Epithelial cell of proximal tubule (primary cell): ENCODE measurements around the gene UCN2. TPM values are rescaled to one million over a fixed set of nuclear protein-coding genes. Genes with fewer than 3 reads are reported as not detected.
"Not testable (repeated sequence)": the region's sequence is repeated elsewhere in the genome, so short reads cannot be mapped to it uniquely, and the experiment has no call there.

Experiments
- DNase-seq: peaks from one replicate; pipeline ENCODE4 v3.0.0-alpha.2; 2011; ENCODE audit warnings: low read depth
- H3K4me3 ChIP-seq: 2 replicates; pipeline ENCODE4 v1.5.1; 2011; ENCODE audit warnings: low read depth, mild to moderate bottlenecking, low read length
- total RNA-seq: library from RNA; depleted of rRNA; stranded (reverse); fragments of >200 nt; gene quantifications from 2 replicates; pipeline ENCODE4 v1.2.3, GENCODE V29; 2015
- TF ChIP-seq, protein P1 (sequence below): conservative IDR thresholded peaks from 2 replicates; pipeline ENCODE4 v1.5.1; 2012; ENCODE audit warnings: low read depth, mild to moderate bottlenecking, low read length

Gene UCN2
- total RNA-seq, 1 donor from 2014 or later = 4.8 TPM

DNA sequence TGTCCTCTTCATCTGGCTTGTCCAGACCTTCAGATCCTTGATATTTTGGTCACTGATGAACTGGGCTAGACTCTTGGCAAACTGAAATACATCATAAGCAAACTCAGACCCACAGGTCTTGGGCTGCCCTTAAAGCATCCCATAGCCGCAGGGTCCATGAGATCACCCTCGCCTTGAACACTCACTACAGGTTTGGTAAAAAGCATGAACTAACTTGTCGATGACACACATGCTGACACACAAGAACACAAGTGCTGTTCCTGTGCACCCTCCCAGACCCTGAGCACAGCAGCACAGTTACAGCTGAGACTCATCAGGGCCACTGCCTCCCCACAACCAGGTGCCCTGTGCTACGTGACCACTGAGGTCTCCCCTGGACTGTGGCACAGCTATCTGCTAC is 28.0 kb downstream of the UCN2 start:
- TF ChIP-seq, protein P1, sequence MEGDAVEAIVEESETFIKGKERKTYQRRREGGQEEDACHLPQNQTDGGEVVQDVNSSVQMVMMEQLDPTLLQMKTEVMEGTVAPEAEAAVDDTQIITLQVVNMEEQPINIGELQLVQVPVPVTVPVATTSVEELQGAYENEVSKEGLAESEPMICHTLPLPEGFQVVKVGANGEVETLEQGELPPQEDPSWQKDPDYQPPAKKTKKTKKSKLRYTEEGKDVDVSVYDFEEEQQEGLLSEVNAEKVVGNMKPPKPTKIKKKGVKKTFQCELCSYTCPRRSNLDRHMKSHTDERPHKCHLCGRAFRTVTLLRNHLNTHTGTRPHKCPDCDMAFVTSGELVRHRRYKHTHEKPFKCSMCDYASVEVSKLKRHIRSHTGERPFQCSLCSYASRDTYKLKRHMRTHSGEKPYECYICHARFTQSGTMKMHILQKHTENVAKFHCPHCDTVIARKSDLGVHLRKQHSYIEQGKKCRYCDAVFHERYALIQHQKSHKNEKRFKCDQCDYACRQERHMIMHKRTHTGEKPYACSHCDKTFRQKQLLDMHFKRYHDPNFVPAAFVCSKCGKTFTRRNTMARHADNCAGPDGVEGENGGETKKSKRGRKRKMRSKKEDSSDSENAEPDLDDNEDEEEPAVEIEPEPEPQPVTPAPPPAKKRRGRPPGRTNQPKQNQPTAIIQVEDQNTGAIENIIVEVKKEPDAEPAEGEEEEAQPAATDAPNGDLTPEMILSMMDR = no peak
- no peak overlapping the region for H3K4me3 ChIP-seq
- no peak for DNase-seq

- no peak overlapping the region for H3K4me3 ChIP-seq
- TF ChIP-seq, protein P1 = no peak
- no peak for DNase-seq
These were observed 30.6 kb downstream of the UCN2 start for GRCh38 chr3:48532977-48533337.

- no peak for DNase-seq
- TF ChIP-seq, protein P1 = no peak
- no peak overlapping the region for H3K4me3 ChIP-seq
These were observed 31.2 kb downstream of the UCN2 start for GRCh38 chr3:48532271-48532976.

DNA sequence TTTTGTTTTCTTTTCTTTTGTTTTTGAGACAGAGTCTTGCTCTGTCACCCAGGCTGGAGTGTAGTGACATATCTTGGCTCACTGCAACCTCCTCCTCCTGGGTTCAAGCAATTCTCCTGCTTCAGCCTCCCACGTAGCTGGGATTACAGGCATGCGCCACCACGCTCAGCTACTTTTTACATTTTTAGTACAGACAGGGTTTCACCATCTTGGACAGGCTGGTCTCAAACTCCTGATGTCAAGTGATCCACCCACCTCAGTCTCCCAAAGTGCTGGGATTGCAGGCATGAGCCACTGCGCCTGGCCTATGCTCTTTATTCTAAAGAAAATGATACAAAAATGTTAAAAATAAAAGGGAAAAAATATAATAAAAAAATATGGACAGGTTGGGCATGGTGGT is 32.9 kb downstream of the UCN2 start:
- DNase-seq, H3K4me3 ChIP-seq: not testable (repeated sequence)

DNA sequence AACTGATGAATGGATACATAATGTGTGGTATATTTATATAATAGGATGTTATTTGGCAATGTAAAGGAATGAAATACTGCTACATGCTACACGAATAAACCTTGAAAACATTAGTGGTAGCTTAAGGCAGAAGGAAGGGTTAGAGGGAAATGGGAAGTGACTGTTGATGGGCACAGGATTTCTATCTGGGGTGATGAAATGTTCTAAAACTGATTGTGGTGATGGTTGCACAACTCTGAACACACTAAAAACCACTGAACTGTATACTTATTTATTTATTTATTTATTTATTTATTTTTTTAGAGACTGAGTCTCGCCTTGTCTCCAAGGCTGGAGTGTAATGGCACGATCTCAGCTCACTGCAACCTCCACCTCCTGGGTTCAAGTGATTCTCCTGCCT is 34.8 kb downstream of the UCN2 start:
- no peak overlapping the region for H3K4me3 ChIP-seq
- no peak for DNase-seq
- TF ChIP-seq, protein P1 = no peak

DNA sequence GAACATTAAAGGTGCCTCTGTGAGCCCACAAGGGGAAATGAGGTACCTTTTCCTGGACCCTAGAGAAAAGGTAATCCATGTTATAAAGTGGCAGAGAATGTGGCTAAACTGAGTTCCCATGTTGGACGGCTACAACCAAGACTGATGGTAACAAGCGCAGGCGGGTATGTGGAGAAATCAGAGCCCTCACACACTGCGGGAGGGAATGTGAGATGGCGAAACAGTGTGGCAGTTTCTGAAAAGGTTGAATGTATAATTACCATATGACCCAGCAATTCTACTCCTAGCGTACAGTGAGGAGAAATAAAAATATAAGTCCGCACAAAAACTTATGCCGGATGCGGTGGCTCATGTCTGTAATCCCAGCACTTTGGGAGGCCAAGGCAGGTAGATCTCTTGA is 35.5 kb downstream of the UCN2 start:
- DNase-seq = no peak
- TF ChIP-seq, protein P1 = no peak
- no peak overlapping the region for H3K4me3 ChIP-seq

DNA sequence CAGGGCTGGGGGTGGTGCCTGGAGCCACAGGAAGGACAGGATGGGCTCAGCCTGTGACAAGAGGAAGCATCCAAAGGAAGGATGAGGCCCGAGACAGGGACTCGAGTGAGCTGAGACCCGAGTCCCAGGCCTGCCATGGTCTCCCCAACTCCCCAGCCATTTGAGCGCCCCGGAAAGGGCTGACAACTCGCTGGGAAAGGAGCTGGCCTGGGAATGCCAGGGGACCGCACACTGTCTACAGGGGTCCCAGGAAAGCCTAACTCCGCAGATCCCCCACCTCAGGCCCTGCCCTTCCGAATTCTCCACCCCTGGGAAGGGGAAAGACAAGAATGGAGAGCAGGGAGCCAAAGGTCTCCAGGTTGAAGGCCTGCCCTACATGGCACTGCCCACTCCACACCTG is 38.6 kb downstream of the UCN2 start:
- no peak overlapping the region for H3K4me3 ChIP-seq
- TF ChIP-seq, protein P1 = no peak
- no peak for DNase-seq
